SK-N-SH (cell line): Measurements from ENCODE around the gene GALNT16. TPM values are rescaled to one million over a fixed set of nuclear protein-coding genes. Genes with fewer than 3 reads are reported as not detected.

Source experiments
- CTCF ChIA-PET: fragments of 300-600, 350-600 bp; formaldehyde crosslinking; extraction: SDS; loops from one replicate; lab custom pipeline; 2021; lab: Yijun Ruan, JAX
- POLR2A ChIA-PET: fragments of 350-600 bp; sonication (Branson Sonifier 250); formaldehyde crosslinking; extraction: SDS; loops from one replicate; lab custom pipeline; 2020; ENCODE audit warnings: antibody characterized with exemption, inconsistent platforms; lab: Yijun Ruan, JAX
- DNase-seq: peaks from one replicate; pipeline ENCODE4 v3.0.0; 2012
- H2AFZ ChIP-seq: fragments of 200-600 bp; sonication (generic); 2 replicates; pipeline ENCODE4 v1.8.1; 2016; ENCODE audit warnings: antibody characterized with exemption, mild to moderate bottlenecking, low read depth
- H3F3A ChIP-seq: fragments of 200-600 bp; sonication (generic); replicated peaks from 2 replicates; pipeline ENCODE3; 2016; ENCODE audit warnings: antibody characterized with exemption, mild to moderate bottlenecking; ENCODE audit not compliant: insufficient read depth
- H3K27ac ChIP-seq, 2 experiments: fragments of 200-500 bp in 1 of 2; fragments of 200-600 bp in 1 of 2; sonication (Bioruptor generic) in 1 of 2; sonication (generic), shearing (Covaris generic) in 1 of 2; 2 replicates each; pipeline versions ENCODE4 v1.5.1 to v1.6.1; 2014 to 2016; ENCODE audit warnings: low read depth in 2 of 2, inconsistent platforms in 1 of 2, low read length in 1 of 2, mild to moderate bottlenecking in 1 of 2, mixed read lengths in 1 of 2
- H3K27me3 ChIP-seq: fragments of 200-600 bp; sonication (generic), shearing (Covaris generic); 2 replicates; pipeline ENCODE4 v1.6.1; 2016; ENCODE audit warnings: mixed run types; ENCODE audit not compliant: insufficient read depth
- H3K36me3 ChIP-seq, 2 experiments: fragments of 200-500 bp in 1 of 2; fragments of 200-600 bp in 1 of 2; sonication (Bioruptor generic) in 1 of 2; sonication (generic) in 1 of 2; replicated peaks in 1 of 2; 2 replicates each; pipeline versions ENCODE3 to v1.5.1; 2014 to 2016; ENCODE audit warnings: low read length in 1 of 2, mild to moderate bottlenecking in 1 of 2; ENCODE audit not compliant: insufficient read depth in 2 of 2, control insufficient read depth in 1 of 2
- H3K4me1 ChIP-seq, 2 experiments: fragments of 200-500 bp in 1 of 2; fragments of 200-600 bp in 1 of 2; sonication (Bioruptor generic) in 1 of 2; sonication (generic), shearing (Covaris generic) in 1 of 2; 2 replicates each; pipeline versions ENCODE4 v1.5.1 to v1.6.1; 2014 to 2016; ENCODE audit warnings: low read depth in 1 of 2, low read length in 1 of 2, mixed run types in 1 of 2; ENCODE audit not compliant: insufficient read depth in 2 of 2, control insufficient read depth in 1 of 2
- H3K4me2 ChIP-seq: fragments of 200-600 bp; sonication (generic), shearing (Covaris generic); 2 replicates; pipeline ENCODE4 v1.6.1; 2017; ENCODE audit warnings: mixed run types
- H3K4me3 ChIP-seq, 2 experiments: fragments of 200-500 bp in 1 of 2; fragments of 200-600 bp in 1 of 2; sonication (Bioruptor generic) in 1 of 2; sonication (generic), shearing (Covaris generic) in 1 of 2; 2 replicates each; pipeline versions ENCODE4 v1.5.1 to v1.8.1; 2014 to 2016; ENCODE audit warnings: low read depth in 2 of 2, inconsistent platforms in 1 of 2, low read length in 1 of 2, mild to moderate bottlenecking in 1 of 2, mixed read lengths in 1 of 2, moderate library complexity in 1 of 2
- H3K79me2 ChIP-seq: fragments of 200-600 bp; sonication (generic); 2 replicates; pipeline ENCODE4 v1.8.1; 2017; ENCODE audit warnings: mild to moderate bottlenecking; ENCODE audit not compliant: insufficient read depth
- H3K9ac ChIP-seq: fragments of 200-600 bp; sonication (generic); 2 replicates; pipeline ENCODE4 v1.6.1; 2017; ENCODE audit warnings: mixed run types
- H3K9me2 ChIP-seq: fragments of 200-600 bp; sonication (generic); 2 replicates; pipeline ENCODE4 v1.6.1; 2017; ENCODE audit warnings: mixed run types
- H3K9me3 ChIP-seq: fragments of 200-600 bp; sonication (generic); 2 replicates; pipeline ENCODE4 v1.6.1; 2017; ENCODE audit warnings: mixed run types, mild to moderate bottlenecking, moderate library complexity
- H4K20me1 ChIP-seq: fragments of 200-600 bp; sonication (generic); 2 replicates; pipeline ENCODE4 v1.6.1; 2017; ENCODE audit warnings: mild to moderate bottlenecking, mixed run types; ENCODE audit not compliant: insufficient read depth
- EP300 ChIP-seq, 2 experiments: IDR thresholded peaks; 2 replicates each; pipeline versions ENCODE4 v1.4.0 to v1.6.1; 2012; ENCODE audit warnings: borderline replicate concordance in 1 of 2, low read depth in 1 of 2, low read length in 1 of 2
- NFIC ChIP-seq: IDR thresholded peaks from 2 replicates; pipeline ENCODE4 v1.4.0; 2012; ENCODE audit warnings: borderline replicate concordance
- TAF1 ChIP-seq: IDR thresholded peaks from 2 replicates; pipeline ENCODE4 v1.6.1; 2012; ENCODE audit warnings: low read depth, mild to moderate bottlenecking, low read length, moderate library complexity, borderline replicate concordance
- TEAD4 ChIP-seq: IDR thresholded peaks from 2 replicates; pipeline ENCODE4 v1.4.0; 2012; ENCODE audit warnings: mild to moderate bottlenecking, borderline replicate concordance; ENCODE audit not compliant: insufficient read depth
- WGBS: methylation state at CpG from one replicate; pipeline ENCODE4 v1.1.6; 2017; ENCODE audit warnings: low lambda C conversion rate; 5-methylcytosine and 5-hydroxymethylcytosine counted together
- polyA plus RNA-seq, 3 experiments: library from polyadenylated mRNA; depleted of rRNA; stranded (reverse); fragments of >200 nt; gene quantifications; 2 replicates each; pipeline ENCODE4 v1.2.3, GENCODE V29; 2012
- TF ChIP-seq, protein P1 (sequence below): fragments of 200-600 bp; sonication (generic); IDR thresholded peaks from 2 replicates; pipeline ENCODE4 v1.6.1; 2017; ENCODE audit warnings: antibody characterized with exemption, mild to moderate bottlenecking, moderate library complexity
- TF ChIP-seq, protein P2 (sequence below): IDR thresholded peaks from 2 replicates; pipeline ENCODE4 v1.4.0; 2012; ENCODE audit warnings: low read depth, borderline replicate concordance
- TF ChIP-seq, protein P3 (sequence below): IDR thresholded peaks from 2 replicates; pipeline ENCODE4 v1.6.1; 2012; ENCODE audit warnings: mild to moderate bottlenecking, low read depth, low read length, moderate library complexity
- TF ChIP-seq, protein P4 (sequence below): IDR thresholded peaks from 2 replicates; pipeline ENCODE4; 2012
- TF ChIP-seq, protein P5 (sequence below): IDR thresholded peaks from 2 replicates; pipeline ENCODE4 v1.4.0; 2012; ENCODE audit warnings: low read depth

Gene GALNT16
- polyA plus RNA-seq, 1 of the 3 experiments (the other 2 are of a cell fraction): 17.0 TPM

DNA sequence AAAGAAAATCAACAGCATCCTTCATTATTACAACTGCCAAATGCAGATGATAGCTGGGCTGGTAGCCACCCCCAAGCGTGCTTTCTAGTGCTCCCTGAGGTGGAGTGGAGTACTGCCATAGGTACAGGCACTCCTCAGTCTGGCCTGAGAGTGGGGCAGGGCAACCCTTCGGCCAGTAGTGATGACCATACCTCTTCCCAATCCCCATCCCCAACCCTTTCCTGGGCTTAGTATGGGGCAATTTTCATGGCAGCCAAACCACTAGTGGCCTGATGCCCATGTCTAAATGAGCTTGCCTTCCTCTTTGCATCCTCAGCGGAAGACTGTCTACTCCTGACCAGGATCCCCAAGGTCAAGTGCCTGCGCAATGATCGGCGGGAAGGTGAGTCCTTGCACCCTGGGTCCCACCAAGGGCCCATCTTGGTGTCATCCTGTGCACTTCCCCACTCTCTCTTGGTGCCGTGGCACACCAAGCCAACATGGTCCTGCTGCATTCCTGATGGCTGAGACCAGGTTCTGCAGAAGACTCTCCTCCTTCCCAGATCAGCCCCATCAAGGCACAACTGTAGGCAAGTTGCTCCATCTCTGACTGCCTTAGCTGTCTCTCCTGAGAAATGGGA, 65.8 kb downstream of the GALNT16 start:
- no peak overlapping the region for H3K9ac ChIP-seq
- H3K36me3 ChIP-seq: no peaks in the 10 kb centered on the region
- no peaks in the 10 kb centered on the region for H3K79me2 ChIP-seq
- 93% methylated on average over 2 of the region's 7 CpGs for WGBS
- ChIA-PET CTCF (interaction anchor here (0.8 to 1.4 kb wide), 2 partner anchors 11 to 22 kb away, joined by 3 to 4 read pairs; no protein-coding TSS in a partner anchor), POLR2A (no interaction called here)
- H3K9me2 ChIP-seq: no peaks in the 10 kb centered on the region
- H3K4me1 ChIP-seq: no peaks in the 10 kb centered on the region
- H3K4me3 ChIP-seq: no peak overlapping the region
- no peaks in the 10 kb centered on the region for H3K9me3 ChIP-seq
- H3K27me3 ChIP-seq: no peaks in the 10 kb centered on the region
- H3F3A ChIP-seq: no peaks in the 10 kb centered on the region
- DNase-seq: peak; percentile 39
- H2AFZ ChIP-seq: no peak overlapping the region
- TF ChIP-seq, protein P1, sequence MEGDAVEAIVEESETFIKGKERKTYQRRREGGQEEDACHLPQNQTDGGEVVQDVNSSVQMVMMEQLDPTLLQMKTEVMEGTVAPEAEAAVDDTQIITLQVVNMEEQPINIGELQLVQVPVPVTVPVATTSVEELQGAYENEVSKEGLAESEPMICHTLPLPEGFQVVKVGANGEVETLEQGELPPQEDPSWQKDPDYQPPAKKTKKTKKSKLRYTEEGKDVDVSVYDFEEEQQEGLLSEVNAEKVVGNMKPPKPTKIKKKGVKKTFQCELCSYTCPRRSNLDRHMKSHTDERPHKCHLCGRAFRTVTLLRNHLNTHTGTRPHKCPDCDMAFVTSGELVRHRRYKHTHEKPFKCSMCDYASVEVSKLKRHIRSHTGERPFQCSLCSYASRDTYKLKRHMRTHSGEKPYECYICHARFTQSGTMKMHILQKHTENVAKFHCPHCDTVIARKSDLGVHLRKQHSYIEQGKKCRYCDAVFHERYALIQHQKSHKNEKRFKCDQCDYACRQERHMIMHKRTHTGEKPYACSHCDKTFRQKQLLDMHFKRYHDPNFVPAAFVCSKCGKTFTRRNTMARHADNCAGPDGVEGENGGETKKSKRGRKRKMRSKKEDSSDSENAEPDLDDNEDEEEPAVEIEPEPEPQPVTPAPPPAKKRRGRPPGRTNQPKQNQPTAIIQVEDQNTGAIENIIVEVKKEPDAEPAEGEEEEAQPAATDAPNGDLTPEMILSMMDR: peak; percentile 13; the same call in 1 of the 2 replicates
- TF ChIP-seq EP300 (IDR thresholded peaks at IDR 0.05; ENCODE audit: borderline replicate concordance in 1 of 2, low read depth in 1 of 2, low read length in 1 of 2): no peak
- TF ChIP-seq, all 33 proteins: peak for 1
- Histone ChIP-seq H4K20me1 (no peaks in the 10 kb centered on the region), H3K4me2 (no peak overlapping the region), H3K27ac (no peak overlapping the region)

DNA sequence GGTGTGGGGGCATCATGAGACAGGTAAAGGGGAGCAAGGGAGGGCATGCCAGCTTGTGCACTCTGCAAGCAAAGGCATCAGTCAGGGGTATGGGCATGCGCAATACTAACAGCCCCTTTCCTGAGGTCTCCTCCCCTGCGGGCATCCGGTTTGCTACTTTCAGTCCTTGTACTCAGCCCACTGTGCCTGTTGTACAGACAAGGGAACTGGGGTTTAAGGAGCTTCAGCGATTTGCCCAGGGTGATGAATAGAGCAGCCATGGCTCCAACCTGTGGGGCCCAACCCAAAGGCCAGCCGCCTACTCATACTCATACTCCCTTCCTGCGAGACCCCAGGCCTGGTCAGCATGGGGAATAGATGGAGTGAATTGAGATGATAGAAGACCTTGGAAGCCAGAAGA, 66.7 kb downstream of the GALNT16 start:
- no peak for TF ChIP-seq NFIC
- no peak for TF ChIP-seq TAF1
- TF ChIP-seq, protein P2, sequence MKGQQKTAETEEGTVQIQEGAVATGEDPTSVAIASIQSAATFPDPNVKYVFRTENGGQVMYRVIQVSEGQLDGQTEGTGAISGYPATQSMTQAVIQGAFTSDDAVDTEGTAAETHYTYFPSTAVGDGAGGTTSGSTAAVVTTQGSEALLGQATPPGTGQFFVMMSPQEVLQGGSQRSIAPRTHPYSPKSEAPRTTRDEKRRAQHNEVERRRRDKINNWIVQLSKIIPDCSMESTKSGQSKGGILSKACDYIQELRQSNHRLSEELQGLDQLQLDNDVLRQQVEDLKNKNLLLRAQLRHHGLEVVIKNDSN: no peak
- TF ChIP-seq, protein P3, sequence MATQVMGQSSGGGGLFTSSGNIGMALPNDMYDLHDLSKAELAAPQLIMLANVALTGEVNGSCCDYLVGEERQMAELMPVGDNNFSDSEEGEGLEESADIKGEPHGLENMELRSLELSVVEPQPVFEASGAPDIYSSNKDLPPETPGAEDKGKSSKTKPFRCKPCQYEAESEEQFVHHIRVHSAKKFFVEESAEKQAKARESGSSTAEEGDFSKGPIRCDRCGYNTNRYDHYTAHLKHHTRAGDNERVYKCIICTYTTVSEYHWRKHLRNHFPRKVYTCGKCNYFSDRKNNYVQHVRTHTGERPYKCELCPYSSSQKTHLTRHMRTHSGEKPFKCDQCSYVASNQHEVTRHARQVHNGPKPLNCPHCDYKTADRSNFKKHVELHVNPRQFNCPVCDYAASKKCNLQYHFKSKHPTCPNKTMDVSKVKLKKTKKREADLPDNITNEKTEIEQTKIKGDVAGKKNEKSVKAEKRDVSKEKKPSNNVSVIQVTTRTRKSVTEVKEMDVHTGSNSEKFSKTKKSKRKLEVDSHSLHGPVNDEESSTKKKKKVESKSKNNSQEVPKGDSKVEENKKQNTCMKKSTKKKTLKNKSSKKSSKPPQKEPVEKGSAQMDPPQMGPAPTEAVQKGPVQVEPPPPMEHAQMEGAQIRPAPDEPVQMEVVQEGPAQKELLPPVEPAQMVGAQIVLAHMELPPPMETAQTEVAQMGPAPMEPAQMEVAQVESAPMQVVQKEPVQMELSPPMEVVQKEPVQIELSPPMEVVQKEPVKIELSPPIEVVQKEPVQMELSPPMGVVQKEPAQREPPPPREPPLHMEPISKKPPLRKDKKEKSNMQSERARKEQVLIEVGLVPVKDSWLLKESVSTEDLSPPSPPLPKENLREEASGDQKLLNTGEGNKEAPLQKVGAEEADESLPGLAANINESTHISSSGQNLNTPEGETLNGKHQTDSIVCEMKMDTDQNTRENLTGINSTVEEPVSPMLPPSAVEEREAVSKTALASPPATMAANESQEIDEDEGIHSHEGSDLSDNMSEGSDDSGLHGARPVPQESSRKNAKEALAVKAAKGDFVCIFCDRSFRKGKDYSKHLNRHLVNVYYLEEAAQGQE: no peak
- TF ChIP-seq, protein P4, sequence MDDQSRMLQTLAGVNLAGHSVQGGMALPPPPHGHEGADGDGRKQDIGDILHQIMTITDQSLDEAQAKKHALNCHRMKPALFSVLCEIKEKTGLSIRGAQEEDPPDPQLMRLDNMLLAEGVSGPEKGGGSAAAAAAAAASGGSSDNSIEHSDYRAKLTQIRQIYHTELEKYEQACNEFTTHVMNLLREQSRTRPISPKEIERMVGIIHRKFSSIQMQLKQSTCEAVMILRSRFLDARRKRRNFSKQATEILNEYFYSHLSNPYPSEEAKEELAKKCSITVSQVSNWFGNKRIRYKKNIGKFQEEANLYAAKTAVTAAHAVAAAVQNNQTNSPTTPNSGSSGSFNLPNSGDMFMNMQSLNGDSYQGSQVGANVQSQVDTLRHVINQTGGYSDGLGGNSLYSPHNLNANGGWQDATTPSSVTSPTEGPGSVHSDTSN: no peak
- TF ChIP-seq, protein P5, sequence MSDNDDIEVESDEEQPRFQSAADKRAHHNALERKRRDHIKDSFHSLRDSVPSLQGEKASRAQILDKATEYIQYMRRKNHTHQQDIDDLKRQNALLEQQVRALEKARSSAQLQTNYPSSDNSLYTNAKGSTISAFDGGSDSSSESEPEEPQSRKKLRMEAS: no peak
- TF ChIP-seq TEAD4: no peak
- CTCF ChIA-PET: interaction anchor here (1.4 kb wide), 1 partner anchor 21 kb away, joined by 3 read pairs; no protein-coding TSS in a partner anchor
- DNase-seq: no peak

More for the DNA sequence above, 66.7 kb downstream of the GALNT16 start:
- Histone ChIP-seq H2AFZ (no peak overlapping the region), H3K27me3 (no peaks in the 10 kb centered on the region), H3K9ac (no peak overlapping the region), H3K36me3 (no peaks in the 10 kb centered on the region), H3K4me2 (no peak overlapping the region), H3K27ac (no peak overlapping the region), H3K9me2 (no peaks in the 10 kb centered on the region), H3K4me1 (no peaks in the 10 kb centered on the region), H4K20me1 (no peaks in the 10 kb centered on the region), H3K9me3 (no peaks in the 10 kb centered on the region), H3F3A (no peaks in the 10 kb centered on the region), H3K4me3 (no peak overlapping the region), H3K79me2 (no peaks in the 10 kb centered on the region)
- 89% methylated on average over 3 of the region's 6 CpGs for WGBS
- POLR2A ChIA-PET: no interaction called here
